ENCODE results near the gene REPIN1.
"Not testable (repeated sequence)": the region's sequence is repeated elsewhere in the genome, so short reads cannot be mapped to it uniquely, and the experiment has no call there.

REPIN1 gene

DNA sequence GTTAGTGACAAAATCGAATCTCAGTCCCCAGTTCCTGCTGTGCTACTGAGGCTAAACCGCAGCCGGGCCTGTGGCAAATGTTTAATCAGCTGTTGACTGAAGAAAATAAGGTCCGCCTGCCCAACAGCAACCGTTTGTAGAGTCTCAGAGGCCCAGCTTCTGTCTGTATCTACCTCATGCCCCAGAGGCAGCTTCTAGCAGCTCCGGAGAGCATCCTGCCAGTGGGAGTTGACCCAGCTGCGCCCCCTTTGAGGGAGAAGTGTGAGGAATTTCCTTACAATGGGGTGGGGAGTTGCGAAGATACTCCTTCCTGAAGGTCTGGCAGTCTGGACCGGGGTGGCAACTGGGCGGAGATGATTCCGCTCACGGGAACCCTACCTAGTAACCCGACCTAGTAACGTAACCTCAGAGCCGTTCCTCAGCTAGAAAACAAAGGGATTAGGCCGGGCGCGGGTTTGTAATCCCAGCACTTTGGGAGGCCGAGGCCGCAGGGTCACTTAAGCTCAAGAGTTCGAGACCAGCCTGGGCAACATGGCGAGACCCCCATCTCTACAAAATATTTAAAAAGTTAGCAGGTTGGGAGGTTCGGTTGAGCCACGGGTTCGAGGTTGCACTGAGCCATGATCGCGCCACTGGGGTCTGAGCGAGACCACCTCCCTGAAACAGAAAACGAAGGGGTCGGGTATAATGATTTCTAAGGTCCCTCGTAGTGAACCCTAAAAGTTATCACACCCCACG, 9.7 kb downstream of the REPIN1 start:
- DNase-seq: peak; percentile 39

DNA sequence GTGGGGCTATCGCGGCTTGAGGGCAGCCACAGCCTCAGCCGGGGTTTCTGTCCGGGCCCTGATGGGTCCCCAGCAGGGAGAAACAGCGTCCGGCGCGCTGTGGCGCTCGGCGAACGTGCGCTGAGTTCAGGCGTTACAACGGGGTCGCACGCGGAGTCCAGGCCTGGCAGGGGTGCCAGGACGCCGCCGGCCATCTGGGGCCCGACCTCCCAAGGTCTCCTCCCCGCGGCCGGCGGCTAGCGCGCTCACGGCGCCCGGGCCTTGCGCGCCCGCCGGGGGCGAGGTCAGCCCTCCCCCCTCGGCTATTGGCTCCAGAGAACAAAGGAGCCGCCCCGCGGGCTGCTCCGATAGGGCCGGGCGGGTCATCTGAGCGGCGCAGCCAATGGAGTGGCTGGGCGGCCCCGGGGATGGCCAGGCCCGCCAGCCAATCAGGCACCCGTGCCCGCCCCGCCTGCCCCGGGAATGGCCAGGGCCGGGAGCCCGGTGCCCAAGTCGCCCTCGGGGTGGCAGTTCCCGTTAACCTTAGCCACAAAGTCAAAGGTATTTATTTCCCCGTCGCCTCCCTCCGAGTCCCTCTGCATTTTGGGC, 10.3 kb downstream of the REPIN1 start, which contains the start of gene ZNF775:
TSS of gene ZNF775 (plus strand) at position 478 of the 588 bp plus-strand sequence. CDS start 9,141 bp downstream, outside the sequence.
- DNase-seq: peak; percentile 93

DNA sequence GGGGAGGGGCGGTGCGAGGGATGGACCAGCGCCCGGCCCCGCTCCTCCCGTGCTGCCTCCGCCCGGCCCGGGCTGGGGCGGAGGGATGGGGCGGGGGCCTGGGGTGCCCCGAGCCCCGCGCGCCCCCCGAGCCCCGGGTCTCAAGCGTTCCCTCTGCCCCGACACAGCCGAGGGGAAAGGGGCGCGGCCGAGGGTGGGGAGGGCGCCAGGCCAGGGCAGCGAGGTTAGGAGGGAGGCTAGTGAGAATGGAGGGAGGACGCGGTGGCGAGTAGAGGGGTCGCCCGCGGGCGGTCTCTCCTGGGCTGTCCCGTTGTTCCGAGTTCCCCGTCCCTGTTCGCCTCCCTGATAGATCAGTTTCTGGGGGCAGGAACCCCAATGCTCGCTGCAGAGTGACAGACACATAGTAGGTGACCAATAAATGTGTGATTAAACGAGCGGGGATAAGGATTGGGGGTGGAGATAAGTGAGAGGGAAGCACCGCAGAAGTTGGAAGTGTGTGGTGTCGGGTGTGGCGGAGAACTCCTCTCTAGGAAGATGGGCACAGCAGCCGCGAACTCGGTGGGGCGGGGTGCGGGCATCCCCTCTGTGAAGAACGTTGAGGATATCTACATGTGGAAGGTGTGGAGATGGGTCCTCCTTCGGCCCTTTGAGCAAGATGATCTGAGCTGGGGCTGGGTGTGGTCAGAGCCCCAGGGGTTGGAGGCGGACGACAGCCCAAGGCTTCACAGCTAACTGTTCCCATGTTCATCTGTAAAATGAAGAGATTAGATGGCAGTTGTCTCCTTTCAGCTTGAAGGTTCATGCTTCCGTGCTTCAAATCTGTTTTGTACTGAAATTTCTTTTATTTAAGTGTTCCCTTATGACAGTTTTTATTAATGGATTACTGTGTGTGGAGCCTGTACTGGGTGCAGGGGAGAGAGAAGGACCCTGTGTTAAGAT, 11.1 kb downstream of the REPIN1 start:
- DNase-seq: no peak

DNA sequence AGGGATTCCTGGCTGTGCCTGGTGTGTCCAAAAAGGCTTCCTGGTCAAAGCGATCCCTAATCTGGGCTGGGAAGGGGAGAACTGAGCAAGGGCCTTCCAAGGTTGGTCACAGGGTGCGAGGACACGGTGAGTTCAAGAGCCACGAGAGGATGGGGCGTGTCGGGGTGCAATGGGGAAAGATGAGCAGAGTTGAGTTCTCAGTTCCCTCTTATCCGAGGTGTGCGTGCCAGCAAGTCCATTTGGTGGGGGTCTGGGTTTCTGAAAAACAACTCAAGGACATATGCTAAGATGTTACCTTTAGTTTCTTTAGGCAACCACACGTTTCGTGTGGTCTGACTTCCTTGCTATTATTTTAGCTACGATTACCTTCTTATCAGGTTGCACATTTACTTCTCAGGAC, 11.8 kb downstream of the REPIN1 start:
- no peak for DNase-seq

DNA sequence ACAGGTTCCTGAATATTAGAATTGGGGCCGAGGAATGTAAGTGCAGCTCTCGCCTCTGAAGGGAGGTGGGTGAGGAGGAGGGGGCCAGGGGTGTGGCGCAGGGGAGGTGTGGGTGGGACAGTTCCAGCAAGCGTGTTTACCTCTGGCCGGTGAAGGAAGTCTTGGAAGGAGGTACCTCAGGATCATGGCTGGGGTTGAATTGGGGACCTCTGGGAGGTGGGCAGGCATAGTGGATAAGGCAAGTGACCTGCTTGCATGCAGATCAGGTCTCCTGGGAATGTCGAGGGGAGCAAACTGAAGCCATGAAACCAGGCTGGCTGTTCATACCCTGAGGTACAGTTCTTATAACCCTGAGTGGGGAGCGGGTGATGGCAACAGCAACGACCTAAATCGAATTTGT, 12.5 kb downstream of the REPIN1 start:
- DNase-seq: no peak

DNA sequence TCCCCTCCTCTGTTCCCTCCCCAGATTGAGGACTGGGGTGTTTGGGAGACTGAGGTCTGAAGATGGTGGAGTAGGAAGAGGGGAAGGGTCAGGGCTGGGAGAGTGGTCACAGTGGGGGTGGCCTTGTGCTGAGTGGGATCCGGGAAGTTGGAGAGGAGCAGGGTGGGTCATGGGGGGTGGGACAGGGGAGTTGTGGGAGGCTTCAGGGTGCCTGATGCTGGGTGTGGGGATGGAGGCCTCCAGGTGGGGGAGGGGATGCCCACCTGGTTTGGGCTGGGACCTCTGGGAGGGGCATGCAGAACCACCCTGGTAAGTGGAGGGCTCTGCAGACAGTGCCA, 13.1 kb downstream of the REPIN1 start:
- DNase-seq: no peak

DNA sequence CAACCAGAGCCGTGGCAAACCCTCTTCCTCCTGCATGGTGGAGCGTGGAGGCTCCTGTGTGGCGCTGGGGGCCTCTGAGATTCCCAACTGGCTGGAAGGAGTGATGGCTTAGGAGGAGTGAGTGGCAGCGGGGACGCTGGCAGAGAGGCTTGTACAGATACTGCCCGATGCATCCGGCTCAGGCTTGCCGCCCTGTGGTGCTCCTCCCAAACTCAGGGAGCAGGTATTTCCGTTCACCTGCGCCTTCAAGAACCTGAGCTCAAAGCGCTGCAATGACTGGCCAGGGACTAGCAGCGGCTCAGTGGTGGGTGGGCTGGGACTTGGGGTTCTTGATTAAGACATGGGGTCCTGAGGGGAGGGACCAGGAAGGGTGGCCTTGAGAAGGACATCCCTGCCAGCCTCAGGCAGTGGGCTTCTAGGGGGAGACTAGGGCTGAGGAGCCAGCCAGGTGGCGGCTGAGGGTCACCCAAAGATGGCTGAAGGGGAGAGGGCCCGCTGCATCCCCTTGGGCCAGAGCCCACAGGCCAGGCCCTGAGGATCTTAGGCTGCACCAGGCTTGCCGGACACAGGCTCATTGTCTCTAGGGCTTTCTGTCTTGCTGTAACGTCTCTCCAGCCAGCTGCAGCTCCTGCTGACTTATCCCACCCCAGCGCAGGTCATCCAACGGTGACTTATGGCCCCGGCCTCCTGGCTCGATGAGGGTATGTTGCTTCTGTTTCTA, 13.7 kb downstream of the REPIN1 start:
- DNase-seq: no peak

DNA sequence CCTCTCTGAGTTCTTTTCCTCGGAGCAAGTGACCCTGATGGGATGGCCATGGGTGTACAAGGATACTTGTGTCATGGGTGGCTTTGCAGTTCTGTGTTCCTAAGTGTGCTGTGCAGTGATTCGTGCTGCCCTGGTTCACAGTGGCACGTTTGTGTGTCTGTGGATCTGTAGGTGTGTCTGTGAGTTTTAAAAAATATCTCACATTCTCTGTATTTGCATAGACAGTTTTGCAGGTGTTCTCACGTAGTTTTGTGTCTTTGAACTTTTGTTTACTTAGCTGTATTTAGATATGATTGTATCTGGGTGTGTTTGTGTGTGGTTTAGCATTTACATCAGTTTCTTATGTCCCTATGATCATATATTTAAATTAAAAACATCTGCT, 14.2 kb downstream of the REPIN1 start:
- DNase-seq: no peak

DNA sequence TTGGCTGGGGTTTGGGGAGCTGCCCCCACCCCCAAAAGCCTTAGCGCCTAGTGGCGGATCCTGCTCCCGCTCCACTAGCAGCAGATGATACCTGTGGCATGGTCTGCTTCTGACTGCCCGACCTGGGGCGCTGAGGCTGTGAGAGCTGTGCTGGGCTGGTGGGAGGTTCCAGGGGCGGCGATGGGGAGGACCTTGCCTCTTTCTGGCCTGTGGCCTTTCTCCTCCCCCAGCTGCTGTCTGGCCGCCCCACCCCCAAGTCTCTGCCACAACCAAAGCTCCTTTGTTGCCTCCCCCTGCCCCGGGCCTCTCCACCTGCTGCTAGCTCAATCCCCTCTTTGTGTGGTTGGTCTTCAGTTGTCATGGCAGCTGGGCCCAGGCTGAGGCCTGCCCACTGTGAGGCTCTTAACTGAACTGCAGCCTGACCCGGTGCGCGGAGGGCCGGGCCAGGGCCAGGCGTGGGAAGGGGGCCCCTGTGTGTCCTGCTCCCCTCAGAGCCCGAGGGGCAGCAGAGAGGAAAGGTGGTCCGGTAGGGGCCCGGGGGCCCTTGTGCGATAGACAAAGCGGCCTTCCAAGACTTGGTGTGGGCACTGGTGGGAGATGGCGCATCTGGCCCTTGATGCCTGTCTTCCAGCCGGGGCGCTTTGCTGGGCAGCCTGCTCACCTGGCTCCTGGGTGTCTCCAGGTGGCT, 15.2 kb downstream of the REPIN1 start:
- DNase-seq: no peak

DNA sequence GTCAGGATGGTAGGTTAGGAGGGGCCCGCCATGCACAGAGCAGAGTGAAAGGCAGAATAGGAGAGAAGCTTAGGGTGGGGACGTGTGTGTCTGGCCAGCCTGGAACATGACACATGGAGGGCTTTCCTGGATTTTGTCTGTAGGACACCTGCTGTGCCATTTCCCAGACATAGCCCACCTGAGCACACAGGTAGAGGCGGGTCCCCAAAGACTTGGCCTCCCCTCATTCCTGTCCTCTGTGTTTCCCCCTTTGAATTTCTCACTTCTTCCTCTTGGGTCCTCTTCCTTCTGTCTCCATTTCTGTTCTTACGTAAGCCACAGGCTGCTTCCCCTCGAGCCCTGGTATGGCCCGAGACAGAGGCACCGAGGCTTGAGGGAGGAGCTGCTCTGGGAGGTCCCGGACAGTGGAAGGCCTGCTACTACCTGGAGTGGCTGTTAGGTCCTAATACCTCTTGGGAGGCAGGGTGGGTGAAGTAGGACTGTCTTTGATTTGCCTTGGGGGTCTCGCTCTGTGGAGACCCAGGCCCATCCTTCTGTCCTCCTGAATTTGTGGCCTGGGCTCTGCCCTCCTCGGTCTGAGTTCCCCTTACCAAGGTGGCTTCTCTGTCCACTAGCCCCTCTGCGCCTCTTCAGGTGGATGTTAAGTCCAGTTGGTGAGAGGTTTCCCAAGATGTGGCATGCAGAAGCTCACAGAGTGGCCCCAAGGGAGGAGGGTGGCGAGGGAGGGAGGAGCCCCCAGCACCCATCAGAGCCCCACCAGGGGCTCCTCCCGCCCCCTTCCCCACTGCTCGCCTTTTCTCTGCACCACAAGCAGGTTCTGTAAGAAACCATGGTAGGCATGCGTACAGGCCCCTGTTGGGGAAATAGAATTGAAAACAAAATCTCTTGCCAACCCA, 16.0 kb downstream of the REPIN1 start:
- DNase-seq: no peak

DNA sequence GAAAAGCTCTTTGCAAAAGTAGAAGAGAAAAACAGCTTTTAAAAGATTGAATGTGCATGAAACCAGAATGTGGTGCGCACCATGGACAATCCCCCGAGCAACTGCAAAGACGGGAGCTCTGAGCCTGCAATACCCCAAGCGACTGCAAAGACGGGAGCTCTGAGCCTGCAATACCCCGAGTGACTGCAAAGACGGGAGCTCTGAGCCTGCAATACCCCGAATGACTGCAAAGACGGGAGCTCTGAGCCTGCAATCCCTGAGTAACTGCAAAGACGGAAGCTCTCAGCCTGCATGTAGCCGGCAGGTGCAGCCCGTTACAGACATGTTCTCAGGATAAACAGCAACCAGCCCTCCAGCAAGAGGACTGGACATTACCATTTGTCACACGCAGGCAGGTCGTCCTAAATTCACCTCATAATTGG, 16.7 kb downstream of the REPIN1 start:
- no peak for DNase-seq

DNA sequence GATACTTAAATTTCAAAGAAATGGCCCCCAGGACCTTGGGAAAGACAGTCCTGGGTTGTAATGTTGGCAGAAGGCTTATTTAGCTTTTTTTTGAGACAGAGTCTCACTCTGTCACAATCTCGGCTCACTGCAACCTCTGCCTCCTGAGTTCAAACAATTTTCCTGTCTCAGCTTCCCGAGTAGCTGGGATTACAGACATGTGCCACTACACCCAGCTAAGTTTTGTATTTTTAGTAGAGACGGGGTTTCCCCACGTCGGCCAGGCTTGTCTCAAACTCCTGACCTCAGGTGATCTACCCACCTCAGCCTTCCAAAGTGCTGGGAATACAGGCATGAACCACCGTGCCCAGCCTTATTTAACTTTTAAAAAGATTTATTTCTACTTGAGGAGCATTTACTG, 17.3 kb downstream of the REPIN1 start:
- DNase-seq: not testable (repeated sequence)

DNA sequence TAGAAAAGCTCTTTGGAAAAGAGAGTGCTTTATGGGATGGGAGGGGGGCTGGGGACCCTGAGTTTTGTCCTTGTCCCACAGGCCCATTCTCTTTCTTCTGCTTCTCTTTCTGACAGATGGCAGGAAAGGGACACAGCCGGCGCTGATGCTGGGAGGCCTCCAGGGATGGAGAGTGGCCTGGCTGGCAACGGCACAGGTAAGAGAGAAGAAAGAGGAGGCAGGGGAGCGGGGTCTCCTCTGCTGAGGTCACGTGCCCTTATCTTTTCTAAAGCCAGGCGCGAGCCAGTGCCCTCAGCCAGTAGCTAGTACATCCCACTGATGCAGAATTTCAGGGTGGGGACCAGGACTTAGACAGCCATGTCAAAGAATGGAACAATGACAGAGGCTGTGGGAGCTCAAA, 19.7 kb downstream of the REPIN1 start:
- DNase-seq: no peak

DNA sequence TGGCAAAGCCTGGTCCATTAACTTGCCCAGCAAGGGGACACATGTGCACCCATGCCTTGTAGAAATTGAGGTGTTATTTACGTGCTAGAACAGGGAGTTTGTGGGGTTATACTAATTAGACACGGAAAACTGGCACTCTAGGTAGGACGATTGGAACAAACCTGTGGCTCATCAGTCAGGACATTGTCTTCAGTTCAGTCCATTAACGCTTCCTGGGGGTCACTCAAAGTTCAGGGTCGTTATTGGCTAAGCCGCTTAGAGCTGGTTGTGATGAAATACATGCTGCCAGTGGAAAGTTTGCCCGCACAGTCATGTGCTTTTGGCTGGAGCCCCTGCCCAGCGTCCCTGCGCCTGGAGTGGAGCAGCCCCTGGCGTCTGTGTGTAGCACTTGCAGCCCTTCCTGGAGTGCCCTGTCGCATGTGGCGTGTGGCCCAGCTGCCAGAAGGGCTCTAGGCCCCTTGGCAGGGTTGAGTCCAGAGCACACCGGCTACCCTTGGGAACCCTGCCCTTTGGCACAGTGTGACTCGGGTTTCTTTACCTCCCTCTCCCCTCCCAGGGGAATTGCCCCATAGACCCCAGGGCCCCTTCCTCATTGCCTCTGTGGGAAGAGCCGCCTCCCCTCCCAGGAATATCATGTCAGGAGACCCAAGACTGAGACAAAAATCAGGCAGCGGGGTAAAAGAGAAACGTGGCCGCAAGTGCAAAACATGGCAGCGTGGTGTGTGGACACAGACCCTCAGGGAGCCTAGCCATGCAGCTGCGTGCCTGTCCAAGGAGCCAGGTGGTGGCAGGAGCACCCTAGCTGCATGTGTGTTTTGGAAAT, 20.3 kb downstream of the REPIN1 start:
- no peak for DNase-seq

DNA sequence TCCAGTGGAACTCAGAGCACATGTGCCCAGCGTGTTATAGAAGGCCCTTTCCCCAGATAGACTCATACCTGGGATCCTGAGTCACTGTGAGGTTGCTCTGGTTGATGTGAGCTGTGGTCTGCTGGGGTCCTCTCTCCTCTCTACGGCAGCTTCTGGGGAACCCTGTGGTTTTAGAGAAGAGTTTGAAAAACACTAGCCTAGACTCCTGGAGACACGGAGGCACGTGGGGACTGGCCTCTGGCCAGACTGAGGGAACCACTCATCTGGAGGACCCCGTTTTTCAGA, 20.9 kb downstream of the REPIN1 start:
- DNase-seq: no peak

DNA sequence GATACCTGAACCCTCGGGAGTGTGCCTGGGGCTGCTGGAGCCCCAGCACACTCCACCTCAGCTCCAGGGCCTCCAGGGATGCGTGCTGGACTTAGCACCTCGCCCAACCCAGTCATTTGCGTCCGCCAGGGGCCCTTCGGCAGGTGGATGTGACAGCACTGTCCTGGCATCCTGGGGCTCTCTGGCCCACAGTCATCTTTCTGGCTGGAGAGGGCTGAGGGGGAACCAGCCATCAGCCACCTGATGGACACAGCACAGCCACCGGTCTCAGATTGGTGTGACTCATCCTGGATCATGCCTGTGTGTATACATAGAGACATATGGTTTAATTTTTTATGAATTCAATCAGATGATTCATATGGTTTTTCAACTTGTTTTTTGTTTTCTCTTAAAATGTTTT, 21.6 kb downstream of the REPIN1 start:
- DNase-seq: no peak

DNA sequence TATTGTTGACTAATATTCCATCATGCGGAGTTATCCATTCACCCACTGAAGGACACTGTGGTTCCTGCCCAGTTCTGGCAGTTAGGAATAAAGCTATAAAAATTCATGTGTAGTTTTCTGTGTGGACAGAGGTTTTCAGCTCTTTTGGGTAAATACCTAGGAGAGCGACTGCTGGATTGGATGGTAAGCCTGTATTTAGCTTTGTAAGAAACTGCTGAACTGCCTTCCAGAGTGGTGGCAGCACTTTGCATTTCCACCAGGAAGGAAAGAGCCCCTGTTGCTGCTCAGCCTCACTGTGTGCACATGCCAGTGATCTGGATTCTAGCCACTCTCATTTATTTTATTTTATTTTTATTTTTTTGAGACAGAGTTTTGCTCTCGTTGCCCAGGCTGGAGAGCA, 24.7 kb downstream of the REPIN1 start:
- DNase-seq: no peak

DNA sequence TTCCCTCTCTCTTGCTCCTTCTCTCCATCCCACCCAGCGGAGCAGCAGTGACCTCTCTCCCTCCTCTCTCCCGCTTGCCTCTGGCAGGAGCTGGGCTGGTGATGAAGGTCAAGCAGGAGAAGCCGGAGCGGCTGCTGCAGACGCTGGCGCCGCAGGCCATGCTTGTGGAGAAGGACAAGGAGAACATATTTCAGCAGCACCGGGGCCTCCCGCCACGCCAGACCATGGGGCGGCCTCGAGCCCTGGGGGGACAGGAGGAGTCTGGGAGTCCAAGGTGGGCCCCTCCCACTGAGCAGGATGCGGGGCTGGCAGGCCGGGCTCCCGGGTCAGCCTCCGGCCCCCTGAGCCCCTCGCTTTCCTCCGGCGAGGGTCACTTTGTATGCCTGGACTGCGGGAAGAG, 27.8 kb downstream of the REPIN1 start:
- DNase-seq: no peak

DNA sequence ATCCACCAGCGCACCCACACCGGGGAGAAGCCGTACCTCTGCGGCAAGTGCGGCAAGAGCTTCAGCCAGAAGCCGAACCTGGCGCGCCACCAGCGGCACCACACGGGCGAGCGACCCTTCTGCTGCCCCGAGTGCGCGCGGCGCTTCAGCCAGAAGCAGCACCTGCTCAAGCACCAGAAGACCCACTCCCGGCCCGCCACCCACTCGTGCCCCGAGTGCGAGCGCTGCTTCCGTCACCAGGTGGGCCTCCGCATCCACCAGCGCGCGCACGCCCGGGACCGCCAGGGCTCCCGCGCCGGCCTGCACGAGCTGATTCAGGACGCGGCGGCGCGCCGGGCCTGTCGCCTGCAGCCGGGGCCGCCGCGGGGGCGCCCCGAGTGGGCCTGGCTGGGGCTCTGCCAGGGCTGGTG, 28.2 kb downstream of the REPIN1 start:
- DNase-seq: no peak

DNA sequence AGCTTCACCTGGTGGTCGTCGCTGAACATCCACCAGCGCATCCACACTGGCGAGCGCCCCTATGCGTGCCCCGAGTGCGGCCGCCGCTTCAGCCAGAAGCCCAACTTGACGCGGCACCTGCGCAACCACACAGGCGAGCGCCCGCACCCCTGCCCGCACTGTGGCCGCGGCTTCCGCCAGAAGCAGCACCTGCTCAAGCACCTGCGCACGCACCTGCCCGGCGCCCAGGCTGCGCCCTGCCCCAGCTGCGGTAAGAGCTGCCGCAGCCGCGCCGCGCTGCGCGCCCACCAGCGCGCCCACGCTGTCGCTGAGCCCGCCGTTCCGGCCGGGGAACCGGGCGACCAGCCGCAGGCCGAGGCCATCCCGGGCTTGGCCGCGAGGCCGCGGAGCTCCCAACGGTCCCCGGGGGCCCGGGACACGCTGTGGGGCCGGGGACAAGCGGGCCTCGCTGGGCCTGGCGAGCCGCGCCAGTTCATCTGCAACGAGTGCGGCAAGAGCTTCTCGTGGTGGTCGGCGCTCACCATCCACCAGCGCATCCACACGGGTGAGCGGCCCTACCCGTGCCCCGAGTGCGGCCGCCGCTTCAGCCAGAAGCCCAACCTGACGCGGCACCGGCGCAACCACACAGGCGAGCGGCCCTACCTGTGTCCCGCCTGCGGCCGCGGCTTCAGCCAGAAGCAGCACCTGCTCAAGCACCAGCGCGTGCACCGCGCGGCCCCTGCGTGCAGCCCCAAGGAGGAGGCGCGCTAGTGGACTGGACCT, 28.9 kb downstream of the REPIN1 start:
- no peak for DNase-seq
